MM.1S (cell line): Measurements from ENCODE around the gene CBLN3.

Source experiments
- EZH2 ChIP-seq: fragments of 300-600 bp; sonication (generic); optimal IDR thresholded peaks from 2 replicates; pipeline ENCODE3; 2017; ENCODE audit warnings: low read depth, mild to moderate bottlenecking, antibody characterized with exemption, low read length, mixed read lengths
- TF ChIP-seq, protein P1 (sequence below): fragments of 300-600 bp; sonication (generic); IDR thresholded peaks from 2 replicates; pipeline ENCODE4 v1.5.1; 2016; ENCODE audit warnings: antibody characterized with exemption, low read length, mixed read lengths

- TF ChIP-seq, protein P1, sequence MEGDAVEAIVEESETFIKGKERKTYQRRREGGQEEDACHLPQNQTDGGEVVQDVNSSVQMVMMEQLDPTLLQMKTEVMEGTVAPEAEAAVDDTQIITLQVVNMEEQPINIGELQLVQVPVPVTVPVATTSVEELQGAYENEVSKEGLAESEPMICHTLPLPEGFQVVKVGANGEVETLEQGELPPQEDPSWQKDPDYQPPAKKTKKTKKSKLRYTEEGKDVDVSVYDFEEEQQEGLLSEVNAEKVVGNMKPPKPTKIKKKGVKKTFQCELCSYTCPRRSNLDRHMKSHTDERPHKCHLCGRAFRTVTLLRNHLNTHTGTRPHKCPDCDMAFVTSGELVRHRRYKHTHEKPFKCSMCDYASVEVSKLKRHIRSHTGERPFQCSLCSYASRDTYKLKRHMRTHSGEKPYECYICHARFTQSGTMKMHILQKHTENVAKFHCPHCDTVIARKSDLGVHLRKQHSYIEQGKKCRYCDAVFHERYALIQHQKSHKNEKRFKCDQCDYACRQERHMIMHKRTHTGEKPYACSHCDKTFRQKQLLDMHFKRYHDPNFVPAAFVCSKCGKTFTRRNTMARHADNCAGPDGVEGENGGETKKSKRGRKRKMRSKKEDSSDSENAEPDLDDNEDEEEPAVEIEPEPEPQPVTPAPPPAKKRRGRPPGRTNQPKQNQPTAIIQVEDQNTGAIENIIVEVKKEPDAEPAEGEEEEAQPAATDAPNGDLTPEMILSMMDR = no peak
- no peak for TF ChIP-seq EZH2
Measured at GRCh38 chr14:24425704-24426103, 3.8 kb downstream of the CBLN3 start.
